DOHH2 (cell line): ENCODE measurements around the gene RGS9.

Experiments
- H3F3A ChIP-seq: fragments of 200-600 bp; sonication (generic), shearing (Covaris generic); 2 replicates; pipeline ENCODE4 v1.6.0; 2016; ENCODE audit warnings: antibody characterized with exemption, mild to moderate bottlenecking; ENCODE audit not compliant: control insufficient read depth, insufficient read depth
- H3K27ac ChIP-seq: fragments of 200-600 bp; sonication (generic); 2 replicates; pipeline ENCODE4 v1.5.1; 2014; ENCODE audit warnings: low read depth, mild to moderate bottlenecking, low read length, moderate library complexity
- H3K27me3 ChIP-seq: fragments of 200-600 bp; sonication (generic); 2 replicates; pipeline ENCODE4 v1.6.1; 2014; ENCODE audit warnings: mild to moderate bottlenecking, low read length, mixed read lengths; ENCODE audit not compliant: control insufficient read depth
- H3K36me3 ChIP-seq: fragments of 200-600 bp; sonication (generic); 2 replicates; pipeline ENCODE4 v1.6.1; 2014; ENCODE audit warnings: mild to moderate bottlenecking, low read length, moderate library complexity, mixed read lengths; ENCODE audit not compliant: control insufficient read depth
- H3K4me1 ChIP-seq: fragments of 200-600 bp; sonication (generic); 2 replicates; pipeline ENCODE4 v1.6.1; 2014; ENCODE audit warnings: mild to moderate bottlenecking, low read length, mixed read lengths; ENCODE audit not compliant: control insufficient read depth
- H3K4me2 ChIP-seq: fragments of 200-600 bp; sonication (generic); 2 replicates; pipeline ENCODE4 v1.6.0; 2014; ENCODE audit warnings: mild to moderate bottlenecking, low read length, moderate library complexity
- H3K4me3 ChIP-seq: fragments of 200-600 bp; sonication (generic); 2 replicates; pipeline ENCODE4 v1.5.1; 2014; ENCODE audit warnings: mild to moderate bottlenecking, low read length, mixed read lengths
- H3K79me2 ChIP-seq: fragments of 200-600 bp; sonication (generic); 2 replicates; pipeline ENCODE4 v1.6.1; 2014; ENCODE audit warnings: mild to moderate bottlenecking, low read length, mixed read lengths; ENCODE audit not compliant: control insufficient read depth
- H3K9me2 ChIP-seq: fragments of 200-600 bp; sonication (generic); replicated peaks from 2 replicates; pipeline ENCODE4 v1.6.1; 2014; ENCODE audit warnings: mild to moderate bottlenecking, low read length, mixed read lengths; ENCODE audit not compliant: control insufficient read depth
- H3K9me3 ChIP-seq: fragments of 200-600 bp; sonication (generic); 2 replicates; pipeline ENCODE4 v1.6.1; 2014; ENCODE audit warnings: antibody characterized with exemption, low read length, mixed read lengths; ENCODE audit not compliant: control insufficient read depth, insufficient read depth
- H4K20me1 ChIP-seq: fragments of 200-600 bp; sonication (generic); 2 replicates; pipeline ENCODE4 v1.6.0; 2014; ENCODE audit warnings: low read depth, mild to moderate bottlenecking, antibody characterized with exemption, low read length, moderate library complexity; ENCODE audit not compliant: control insufficient read depth, insufficient read depth
- EZH2phosphoT487 ChIP-seq: fragments of 200-600 bp; sonication (generic); IDR thresholded peaks from 2 replicates; pipeline ENCODE4 v1.6.1; 2017; ENCODE audit warnings: borderline replicate concordance, mild to moderate bottlenecking, antibody characterized with exemption, low read length, moderate library complexity, mixed read lengths
- TF ChIP-seq, protein P1 (sequence below): fragments of 200-600 bp; sonication (generic); IDR thresholded peaks from one replicate; pipeline ENCODE4 v1.5.1; 2014; ENCODE audit warnings: antibody characterized with exemption, mild to moderate bottlenecking, low read depth, low read length; ENCODE audit not compliant: poor library complexity, severe bottlenecking

RGS9 gene

DNA sequence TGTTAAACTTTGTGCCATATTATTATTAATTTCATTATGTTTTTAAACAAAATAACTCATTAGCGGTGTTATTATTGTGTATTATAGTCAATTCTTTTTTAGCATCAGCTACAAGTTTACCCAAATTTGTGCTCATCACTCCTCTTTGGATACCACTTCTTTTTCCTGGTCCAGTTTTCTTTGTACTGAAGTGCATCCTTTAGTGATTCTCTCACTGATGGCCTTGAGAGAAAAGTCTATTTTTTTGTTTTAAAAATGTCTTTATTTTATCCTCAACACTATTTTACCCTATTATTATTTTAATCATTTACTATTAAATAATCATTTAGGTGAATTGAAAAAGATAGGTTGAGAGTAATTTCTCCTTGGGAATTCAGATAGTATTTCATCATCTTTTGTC is 99.2 kb downstream of the RGS9 start:
- Histone ChIP-seq H3F3A (no peaks in the 10 kb centered on the region), H3K9me2 (no peaks in the 10 kb centered on the region), H3K4me1 (no peaks in the 10 kb centered on the region), H4K20me1 (no peaks in the 10 kb centered on the region), H3K27ac (no peak overlapping the region), H3K4me3 (no peak overlapping the region), H3K9me3 (no peaks in the 10 kb centered on the region), H3K36me3 (no peaks in the 10 kb centered on the region), H3K27me3 (0 out of 2 replicates have a peak, but pooled peaks cover 2% of the 10 kb centered on the region), H3K79me2 (no peaks in the 10 kb centered on the region), H3K4me2 (no peak overlapping the region)
- no peak for TF ChIP-seq EZH2phosphoT487
- TF ChIP-seq, protein P1, sequence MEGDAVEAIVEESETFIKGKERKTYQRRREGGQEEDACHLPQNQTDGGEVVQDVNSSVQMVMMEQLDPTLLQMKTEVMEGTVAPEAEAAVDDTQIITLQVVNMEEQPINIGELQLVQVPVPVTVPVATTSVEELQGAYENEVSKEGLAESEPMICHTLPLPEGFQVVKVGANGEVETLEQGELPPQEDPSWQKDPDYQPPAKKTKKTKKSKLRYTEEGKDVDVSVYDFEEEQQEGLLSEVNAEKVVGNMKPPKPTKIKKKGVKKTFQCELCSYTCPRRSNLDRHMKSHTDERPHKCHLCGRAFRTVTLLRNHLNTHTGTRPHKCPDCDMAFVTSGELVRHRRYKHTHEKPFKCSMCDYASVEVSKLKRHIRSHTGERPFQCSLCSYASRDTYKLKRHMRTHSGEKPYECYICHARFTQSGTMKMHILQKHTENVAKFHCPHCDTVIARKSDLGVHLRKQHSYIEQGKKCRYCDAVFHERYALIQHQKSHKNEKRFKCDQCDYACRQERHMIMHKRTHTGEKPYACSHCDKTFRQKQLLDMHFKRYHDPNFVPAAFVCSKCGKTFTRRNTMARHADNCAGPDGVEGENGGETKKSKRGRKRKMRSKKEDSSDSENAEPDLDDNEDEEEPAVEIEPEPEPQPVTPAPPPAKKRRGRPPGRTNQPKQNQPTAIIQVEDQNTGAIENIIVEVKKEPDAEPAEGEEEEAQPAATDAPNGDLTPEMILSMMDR: no peak

- Histone ChIP-seq H3K27ac (no peak overlapping the region), H3K4me1 (no peaks in the 10 kb centered on the region), H3K9me3 (no peaks in the 10 kb centered on the region), H3K36me3 (no peaks in the 10 kb centered on the region), H3K4me2 (no peak overlapping the region), H3K9me2 (no peaks in the 10 kb centered on the region), H3K27me3 (peaks cover 3% of the 10 kb centered on the region; the same call in 1 of the 2 replicates), H3K4me3 (no peak overlapping the region), H3K79me2 (no peaks in the 10 kb centered on the region), H4K20me1 (no peaks in the 10 kb centered on the region), H3F3A (no peaks in the 10 kb centered on the region)
- no peak for TF ChIP-seq EZH2phosphoT487
- TF ChIP-seq, protein P1: no peak
These were observed 106.9 kb downstream of the RGS9 start for GRCh38 chr17:65243838-65244625.

DNA sequence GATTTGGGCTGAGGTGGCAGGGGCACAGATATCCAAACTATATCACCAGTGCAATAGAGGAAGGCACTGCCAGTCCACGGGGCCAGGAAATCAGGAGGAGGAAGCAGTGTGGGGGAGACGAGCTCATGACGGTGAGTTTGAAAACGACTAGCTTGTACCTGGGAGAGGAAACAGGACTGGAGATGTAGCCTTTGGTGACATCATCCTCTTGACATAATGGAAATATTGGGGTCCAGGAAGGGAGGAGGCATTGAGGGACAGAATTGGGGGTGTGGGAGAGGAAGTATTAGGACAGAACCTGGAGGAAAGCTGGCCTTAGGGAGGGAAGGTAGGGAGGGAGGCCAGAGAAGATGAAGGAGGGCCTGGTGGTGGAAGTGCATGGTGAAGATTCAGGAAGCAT is 109.1 kb downstream of the RGS9 start:
- no peak overlapping the region for H3K4me2 ChIP-seq
- H4K20me1 ChIP-seq: no peaks in the 10 kb centered on the region
- H3K27me3 ChIP-seq: peaks cover 5% of the 10 kb centered on the region; the same call in 1 of the 2 replicates

More for the DNA sequence above, 109.1 kb downstream of the RGS9 start:
- H3K4me3 ChIP-seq: no peak overlapping the region
- no peaks in the 10 kb centered on the region for H3K4me1 ChIP-seq
- H3K9me3 ChIP-seq: no peaks in the 10 kb centered on the region
- no peaks in the 10 kb centered on the region for H3K36me3 ChIP-seq
- no peak overlapping the region for H3K27ac ChIP-seq
- H3K79me2 ChIP-seq: no peaks in the 10 kb centered on the region
- no peak for TF ChIP-seq EZH2phosphoT487
- TF ChIP-seq, protein P1: no peak
- H3F3A ChIP-seq: no peaks in the 10 kb centered on the region
- no peaks in the 10 kb centered on the region for H3K9me2 ChIP-seq
